Stimulated activated CD8-positive, alpha-beta memory T cell treated with anti-CD3 and anti-CD28 coated beads, Interleukin-12 subunit alpha, Interleukin-12 subunit beta, amount 100 ng/mL, for 24 hours (primary cell): ENCODE data around the gene PNPLA6.
A peak's percentile ranks its signal among the peaks of the same experiment; 100 is the strongest.

Experiments
- DNase-seq: peaks from one replicate; pipeline ENCODE4 v3.0.0-alpha.2; 2020; ENCODE audit errors: extremely low read depth

The PNPLA6 gene

GRCh38 chr19:7515645-7516151 lies 19.8 kb upstream of the PNPLA6 start, which contains the start of gene ZNF358:
Gene ZNF358, plus strand, starts transcription at chr19:7516103. Its CDS starts 3,140 bp downstream, at chr19:7519243.
- DNase-seq, result no peak

- DNase-seq, result no peak
Measured at GRCh38 chr19:7516333-7516732, 19.2 kb upstream of the PNPLA6 start.

GRCh38 chr19:7516878-7517277 lies 18.6 kb upstream of the PNPLA6 start:
- DNase-seq, result no peak

- DNase-seq, result no peak
Measured at GRCh38 chr19:7519361-7520130, 16.0 kb upstream of the PNPLA6 start.

GRCh38 chr19:7520131-7521051 lies 15.1 kb upstream of the PNPLA6 start:
- DNase-seq, result no peak

- DNase-seq, result no peak
Measured at GRCh38 chr19:7521551-7522071, 13.9 kb upstream of the PNPLA6 start.

GRCh38 chr19:7522072-7522922 lies 13.2 kb upstream of the PNPLA6 start, which contains the start of gene MCOLN1:
Gene MCOLN1, plus strand, starts transcription at chr19:7522624. Its CDS starts 127 bp downstream, at chr19:7522751.
- peak; percentile 100 for DNase-seq

GRCh38 chr19:7522923-7523667 lies 12.4 kb upstream of the PNPLA6 start:
- no peak for DNase-seq

GRCh38 chr19:7524523-7524922 lies 11.0 kb upstream of the PNPLA6 start:
- DNase-seq, result no peak

GRCh38 chr19:7524992-7525739 lies 10.4 kb upstream of the PNPLA6 start:
- DNase-seq, result no peak

GRCh38 chr19:7526059-7526929 lies 9.2 kb upstream of the PNPLA6 start:
- no peak for DNase-seq

GRCh38 chr19:7527516-7528191 lies 7.9 kb upstream of the PNPLA6 start:
- no peak for DNase-seq

GRCh38 chr19:7528192-7528519 lies 7.4 kb upstream of the PNPLA6 start:
- no peak for DNase-seq

GRCh38 chr19:7528522-7529245 lies 6.8 kb upstream of the PNPLA6 start:
- no peak for DNase-seq

GRCh38 chr19:7529246-7529600 lies 6.3 kb upstream of the PNPLA6 start:
- DNase-seq, result no peak

GRCh38 chr19:7529610-7530490 lies 5.7 kb upstream of the PNPLA6 start:
- DNase-seq, result no peak
